ENCODE measurements around the gene TTC7B. TPM values are rescaled to one million over a fixed set of nuclear protein-coding genes. Genes with fewer than 3 reads are reported as not detected.

The TTC7B gene
- total and polyA plus RNA-seq, 2 of the 8 experiments (the other 6 are each of a cell fraction or from before 2014, with no cell fraction given): 23.7 to 34.0 TPM

DNA sequence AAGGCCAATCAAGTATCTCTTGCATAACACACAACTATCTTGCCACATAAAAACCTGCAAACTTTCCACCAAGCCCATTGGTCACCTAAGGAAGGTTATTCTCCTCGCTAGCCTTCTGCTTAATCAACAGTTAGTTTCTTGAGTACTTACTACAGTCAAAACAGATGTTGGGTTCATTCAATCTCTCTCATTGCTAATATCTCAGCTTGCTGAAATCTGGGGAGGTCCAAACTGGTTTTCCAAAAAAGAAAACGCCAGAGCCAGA is 74.6 kb downstream of the TTC7B start (continued):
- TF ChIP-seq YY1 (IDR thresholded peaks at IDR 0.05; ENCODE audit: low read depth, low read length): no peak
